OCI-LY1 (cell line): Measurements from ENCODE around the gene CCDC167.

Experiments used
- H2AFZ ChIP-seq: fragments of 200-600 bp; sonication (generic), shearing (Covaris generic); 2 replicates; pipeline ENCODE4 v1.6.0; 2014; ENCODE audit warnings: antibody characterized with exemption, mild to moderate bottlenecking, low read length
- H3F3A ChIP-seq: fragments of 200-600 bp; sonication (generic), shearing (Covaris generic); 2 replicates; pipeline ENCODE4 v1.6.0; 2014; ENCODE audit warnings: mild to moderate bottlenecking, antibody characterized with exemption, low read length, moderate library complexity; ENCODE audit not compliant: insufficient read depth
- H3K27ac ChIP-seq: fragments of 200-600 bp; sonication (generic); 2 replicates; pipeline ENCODE4 v1.5.1; 2014; ENCODE audit warnings: low read length, mixed run types, mild to moderate bottlenecking, low read depth; ENCODE audit not compliant: poor library complexity, severe bottlenecking
- H3K27me3 ChIP-seq: fragments of 200-600 bp; sonication (generic); 2 replicates; pipeline ENCODE4 v1.6.0; 2014; ENCODE audit warnings: antibody characterized with exemption, mild to moderate bottlenecking, low read length, moderate library complexity; ENCODE audit not compliant: insufficient read depth
- H3K36me3 ChIP-seq: fragments of 200-600 bp; sonication (generic); 2 replicates; pipeline ENCODE4 v1.6.1; 2014; ENCODE audit warnings: mild to moderate bottlenecking, antibody characterized with exemption, low read length, moderate library complexity, mixed read lengths; ENCODE audit not compliant: insufficient read depth
- H3K4me1 ChIP-seq: fragments of 200-600 bp; sonication (generic); 2 replicates; pipeline ENCODE4 v1.5.1; 2014; ENCODE audit warnings: mild to moderate bottlenecking, low read length, moderate library complexity; ENCODE audit not compliant: insufficient read depth, severe bottlenecking
- H3K4me2 ChIP-seq: fragments of 200-600 bp; sonication (generic), shearing (Covaris generic); 2 replicates; pipeline ENCODE4 v1.6.1; 2014; ENCODE audit warnings: low read length
- H3K4me3 ChIP-seq: fragments of 200-600 bp; sonication (generic); 2 replicates; pipeline ENCODE4 v1.5.1; 2014; ENCODE audit warnings: low read length, low read depth, mild to moderate bottlenecking, mixed read lengths; ENCODE audit not compliant: poor library complexity, severe bottlenecking
- H3K79me2 ChIP-seq: fragments of 200-600 bp; shearing (Covaris generic); 2 replicates; pipeline ENCODE4 v1.6.1; 2016; ENCODE audit warnings: mixed run types, low read length, mixed read lengths; ENCODE audit not compliant: insufficient read depth
- H3K9ac ChIP-seq: fragments of 200-600 bp; sonication (generic), shearing (Covaris generic); 2 replicates; pipeline ENCODE4 v1.6.1; 2014; ENCODE audit warnings: mild to moderate bottlenecking, low read length, mixed read lengths
- H3K9me2 ChIP-seq: fragments of 200-600 bp; sonication (generic), shearing (Covaris generic); 2 replicates; pipeline ENCODE4 v1.6.1; 2014; ENCODE audit warnings: low read depth, mild to moderate bottlenecking, low read length, mixed read lengths
- H3K9me3 ChIP-seq: fragments of 200-600 bp; shearing (Covaris generic); 2 replicates; pipeline ENCODE4 v1.6.1; 2014; ENCODE audit warnings: low read length, mixed read lengths
- H4K20me1 ChIP-seq: fragments of 200-600 bp; sonication (generic), shearing (Covaris generic); 2 replicates; pipeline ENCODE4 v1.6.0; 2016; ENCODE audit warnings: mild to moderate bottlenecking, low read length; ENCODE audit not compliant: insufficient read depth
- EZH2 ChIP-seq: fragments of 200-600 bp; sonication (generic), shearing (Covaris generic); IDR thresholded peaks from 2 replicates; pipeline ENCODE4 v1.8.0; 2017; ENCODE audit warnings: borderline replicate concordance, mixed run types, mild to moderate bottlenecking, antibody characterized with exemption, low read length, moderate library complexity, mixed read lengths
- TF ChIP-seq, protein P1 (sequence below): fragments of 200-600 bp; sonication (generic), shearing (Covaris generic); IDR thresholded peaks from 2 replicates; pipeline ENCODE4 v1.5.1; 2017; ENCODE audit warnings: mild to moderate bottlenecking, antibody characterized with exemption, low read length, moderate library complexity, mixed read lengths

CCDC167 gene

DNA sequence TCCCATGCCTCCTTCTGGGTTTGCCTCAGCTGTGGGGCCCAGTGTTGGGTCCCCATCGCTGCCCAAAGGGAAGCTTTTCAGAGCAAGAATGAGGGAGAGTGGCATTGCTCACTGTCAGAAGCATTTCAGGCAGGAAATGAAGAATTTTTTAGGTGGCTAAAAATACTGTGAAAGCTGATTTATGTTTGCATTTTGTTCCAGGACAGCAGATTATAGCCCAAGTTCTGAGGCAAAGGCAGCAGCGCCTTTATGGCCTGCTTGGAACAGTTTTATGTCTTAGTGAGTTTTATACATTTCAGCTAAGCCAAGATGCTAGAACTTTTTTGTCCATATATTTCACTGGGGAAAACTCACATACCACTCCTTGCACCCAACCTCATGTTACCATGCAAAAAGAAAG lies 4.3 kb upstream of the CCDC167 start:
- H3K4me2 ChIP-seq: no peak overlapping the region; the same call in 1 of the 2 replicates
- H3K4me3 ChIP-seq: no peak overlapping the region

DNA sequence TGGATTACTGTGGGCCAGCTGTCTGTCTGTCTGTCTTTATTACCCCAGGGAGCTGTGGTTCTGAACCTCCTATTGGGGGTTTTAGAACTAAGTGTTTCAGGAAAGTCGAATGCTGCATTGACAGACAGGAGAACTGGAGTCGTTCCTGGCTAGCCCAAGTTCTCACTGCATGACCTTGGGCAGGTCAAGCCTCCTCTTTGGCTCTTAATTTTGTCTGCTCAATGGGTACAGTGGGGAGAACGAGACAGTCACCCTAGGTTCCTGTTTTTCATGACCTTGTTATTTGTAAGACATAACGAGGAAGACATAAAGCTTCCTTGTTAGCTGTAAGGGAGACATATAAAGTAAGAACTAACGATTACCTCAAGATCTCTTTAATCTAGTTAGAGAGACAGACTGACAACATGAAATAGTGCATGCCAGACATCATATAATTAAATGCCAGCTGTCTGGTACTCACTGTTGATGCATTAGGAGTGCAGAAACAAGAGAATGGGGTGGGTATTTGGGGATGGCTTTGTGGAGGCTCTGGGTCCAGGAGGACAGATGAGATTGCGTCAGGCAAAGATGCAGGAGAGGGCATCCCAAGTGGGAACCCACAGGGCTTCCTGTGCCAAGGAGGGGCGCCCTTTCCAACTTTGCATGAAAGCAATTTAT lies 3.7 kb upstream of the CCDC167 start:
- Histone ChIP-seq H3K79me2 (0 out of 2 replicates have a peak, but pooled peaks cover 5% of the 10 kb centered on the region), H3F3A (no peaks in the 10 kb centered on the region), H3K27ac (no peak overlapping the region), H3K4me2 (no peak overlapping the region; the same call in 1 of the 2 replicates), H3K9ac (no peak overlapping the region), H3K36me3 (no peaks in the 10 kb centered on the region), H3K4me3 (no peak overlapping the region), H3K4me1 (peaks cover 38% of the 10 kb centered on the region), H3K9me3 (no peaks in the 10 kb centered on the region), H2AFZ (no peak overlapping the region), H4K20me1 (no peaks in the 10 kb centered on the region), H3K27me3 (no peaks in the 10 kb centered on the region), H3K9me2 (no peaks in the 10 kb centered on the region)
- TF ChIP-seq, protein P1, sequence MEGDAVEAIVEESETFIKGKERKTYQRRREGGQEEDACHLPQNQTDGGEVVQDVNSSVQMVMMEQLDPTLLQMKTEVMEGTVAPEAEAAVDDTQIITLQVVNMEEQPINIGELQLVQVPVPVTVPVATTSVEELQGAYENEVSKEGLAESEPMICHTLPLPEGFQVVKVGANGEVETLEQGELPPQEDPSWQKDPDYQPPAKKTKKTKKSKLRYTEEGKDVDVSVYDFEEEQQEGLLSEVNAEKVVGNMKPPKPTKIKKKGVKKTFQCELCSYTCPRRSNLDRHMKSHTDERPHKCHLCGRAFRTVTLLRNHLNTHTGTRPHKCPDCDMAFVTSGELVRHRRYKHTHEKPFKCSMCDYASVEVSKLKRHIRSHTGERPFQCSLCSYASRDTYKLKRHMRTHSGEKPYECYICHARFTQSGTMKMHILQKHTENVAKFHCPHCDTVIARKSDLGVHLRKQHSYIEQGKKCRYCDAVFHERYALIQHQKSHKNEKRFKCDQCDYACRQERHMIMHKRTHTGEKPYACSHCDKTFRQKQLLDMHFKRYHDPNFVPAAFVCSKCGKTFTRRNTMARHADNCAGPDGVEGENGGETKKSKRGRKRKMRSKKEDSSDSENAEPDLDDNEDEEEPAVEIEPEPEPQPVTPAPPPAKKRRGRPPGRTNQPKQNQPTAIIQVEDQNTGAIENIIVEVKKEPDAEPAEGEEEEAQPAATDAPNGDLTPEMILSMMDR: no peak
- no peak for TF ChIP-seq EZH2

More for the DNA sequence above, 4.3 kb upstream of the CCDC167 start:
- H3K27me3 ChIP-seq: no peaks in the 10 kb centered on the region
- H3K27ac ChIP-seq: no peak overlapping the region
- no peaks in the 10 kb centered on the region for H4K20me1 ChIP-seq
- 0 out of 2 replicates have a peak, but pooled peaks cover 3% of the 10 kb centered on the region for H3K79me2 ChIP-seq
- no peak overlapping the region for H3K9ac ChIP-seq
- no peaks in the 10 kb centered on the region for H3K9me2 ChIP-seq
- H3F3A ChIP-seq: no peaks in the 10 kb centered on the region
- no peaks in the 10 kb centered on the region for H3K9me3 ChIP-seq
- H3K36me3 ChIP-seq: no peaks in the 10 kb centered on the region
- H3K4me1 ChIP-seq: peaks cover 32% of the 10 kb centered on the region
- H2AFZ ChIP-seq: no peak overlapping the region
- TF ChIP-seq, protein P1: no peak
- TF ChIP-seq EZH2: no peak

DNA sequence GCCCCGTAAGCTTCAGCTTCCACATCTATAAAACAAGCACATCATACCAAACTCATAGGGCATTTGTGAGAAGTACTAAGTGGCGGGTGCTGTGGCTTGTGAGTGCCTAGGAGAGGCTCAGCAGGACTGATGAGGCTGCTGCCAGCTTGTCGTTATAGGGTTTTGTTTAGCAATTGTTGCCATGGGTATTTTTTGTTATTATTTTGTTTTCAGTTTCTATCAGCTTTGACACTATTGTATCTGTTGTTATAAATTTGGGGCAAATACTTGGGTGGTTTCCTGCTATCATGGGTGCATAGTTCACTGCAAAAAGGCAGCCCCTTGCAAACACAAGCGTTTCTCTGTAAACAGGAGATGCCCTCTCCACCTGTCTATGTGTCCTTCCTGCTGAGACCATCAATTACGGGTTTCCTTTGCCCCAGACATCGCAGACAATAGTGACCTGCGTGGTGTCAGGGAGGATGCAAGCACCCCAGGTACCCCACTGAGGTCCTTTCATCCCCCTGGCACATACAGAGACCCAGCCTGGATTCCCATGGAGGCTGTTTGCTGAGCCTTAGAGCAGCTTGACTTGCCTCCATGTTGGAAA lies 3.1 kb upstream of the CCDC167 start:
- H3K9ac ChIP-seq: no peak overlapping the region
- H2AFZ ChIP-seq: no peak overlapping the region
- no peaks in the 10 kb centered on the region for H3F3A ChIP-seq
- no peak for TF ChIP-seq EZH2
- TF ChIP-seq, protein P1: no peak
- no peaks in the 10 kb centered on the region for H3K9me2 ChIP-seq
- H3K36me3 ChIP-seq: no peaks in the 10 kb centered on the region
- H4K20me1 ChIP-seq: no peaks in the 10 kb centered on the region
- H3K79me2 ChIP-seq: 0 out of 2 replicates have a peak, but pooled peaks cover 5% of the 10 kb centered on the region
- peaks cover 44% of the 10 kb centered on the region for H3K4me1 ChIP-seq
- H3K4me3 ChIP-seq: no peak overlapping the region
- no peak overlapping the region for H3K4me2 ChIP-seq
- no peaks in the 10 kb centered on the region for H3K27me3 ChIP-seq
- H3K9me3 ChIP-seq: no peaks in the 10 kb centered on the region
- no peak overlapping the region for H3K27ac ChIP-seq
